ENCODE measurements around the gene KRTAP3-1. TPM values are rescaled to one million over a fixed set of nuclear protein-coding genes. Genes with fewer than 3 reads are reported as not detected.

KRTAP3-1 gene
- total and polyA plus RNA-seq, 3 donors from 2014 or later = not detected

- TF ChIP-seq POLR2A (IDR thresholded peaks at IDR 0.05) = no peak
- no peak for TF ChIP-seq CTCF (IDR thresholded peaks at IDR 0.05)
- H3K4me1 ChIP-seq = no peaks in the 10 kb centered on the region
- no peak overlapping the region for H3K4me3 ChIP-seq
- H3K27ac ChIP-seq = no peak overlapping the region
- WGBS, 2 donors = 54 to 75% methylated on average over 2 of the region's 2 CpGs
- intact Hi-C loops (cut with DNase I; ENCODE audit: low total_unique reads) = no loop called here
- no peaks in the 10 kb centered on the region for H3K36me3 ChIP-seq (ENCODE audit: low read depth, missing control alignments)
- DNase-seq = no peak
- no peaks in the 10 kb centered on the region for H3K9me3 ChIP-seq
- no peaks in the 10 kb centered on the region for H3K27me3 ChIP-seq
Measured at GRCh38 chr17:40997361-40997760, 11.6 kb downstream of the KRTAP3-1 start.

GRCh38 chr17:40996829-40997228, 12.1 kb downstream of the KRTAP3-1 start:
- DNase-seq = no peak
- Histone ChIP-seq H3K4me3 (no peak overlapping the region), H3K36me3 (ENCODE audit: low read depth, missing control alignments) (no peaks in the 10 kb centered on the region), H3K27ac (no peak overlapping the region), H3K4me1 (no peaks in the 10 kb centered on the region), H3K27me3 (no peaks in the 10 kb centered on the region), H3K9me3 (no peaks in the 10 kb centered on the region)
- TF ChIP-seq POLR2A (IDR thresholded peaks at IDR 0.05) (no peak), CTCF (IDR thresholded peaks at IDR 0.05) (no peak)
- intact Hi-C loops (cut with DNase I; ENCODE audit: low total_unique reads) = no loop called here
- 84% methylated on average over 4 of the region's 4 CpGs for WGBS, 2 donors

GRCh38 chr17:40995116-40995515, 13.8 kb downstream of the KRTAP3-1 start:
- intact Hi-C loops (cut with DNase I; ENCODE audit: low total_unique reads) = no loop called here
- TF ChIP-seq CTCF (IDR thresholded peaks at IDR 0.05) (no peak), POLR2A (IDR thresholded peaks at IDR 0.05) (no peak)
- Histone ChIP-seq H3K4me3 (no peak overlapping the region), H3K9me3 (no peaks in the 10 kb centered on the region), H3K4me1 (no peaks in the 10 kb centered on the region), H3K27me3 (no peaks in the 10 kb centered on the region), H3K27ac (no peak overlapping the region), H3K36me3 (ENCODE audit: low read depth, missing control alignments) (no peaks in the 10 kb centered on the region)
- whole genome bisulfite sequencing, 2 donors = 74 to 90% methylated on average over 1 of the region's 1 CpG
- no peak for DNase-seq

- TF ChIP-seq POLR2A (IDR thresholded peaks at IDR 0.05) (no peak), CTCF (IDR thresholded peaks at IDR 0.05) (no peak)
- Histone ChIP-seq H3K36me3 (ENCODE audit: low read depth, missing control alignments) (no peaks in the 10 kb centered on the region), H3K4me3 (no peak within 1 kb of the TSS), H3K4me1 (no peaks in the 10 kb centered on the region), H3K27me3 (no peaks in the 10 kb centered on the region), H3K27ac (no peak within 1 kb of the TSS), H3K9me3 (no peaks in the 10 kb centered on the region)
- 58 to 69% methylated on average over 3 to 4 of the region's 4 CpGs for WGBS, 2 donors
- DNase-seq = no peak
- intact Hi-C loops (cut with DNase I; ENCODE audit: low total_unique reads) = no loop called here
Measured at GRCh38 chr17:40993839-40994238, 15.1 kb downstream of the KRTAP3-1 start, which contains the start of gene KRTAP3-3. TSS of gene KRTAP3-3 (minus strand) at chr17:40994164. CDS start at chr17:40994097, 67 bp downstream.

GRCh38 chr17:40993084-40993483, 15.8 kb downstream of the KRTAP3-1 start:
- TF ChIP-seq POLR2A (IDR thresholded peaks at IDR 0.05) (no peak), CTCF (IDR thresholded peaks at IDR 0.05) (no peak)
- intact Hi-C loops (cut with DNase I; ENCODE audit: low total_unique reads) = no loop called here

More at GRCh38 chr17:40993084-40993483, 15.8 kb downstream of the KRTAP3-1 start:
- Histone ChIP-seq H3K27me3 (no peaks in the 10 kb centered on the region), H3K27ac (no peak overlapping the region), H3K36me3 (ENCODE audit: low read depth, missing control alignments) (no peaks in the 10 kb centered on the region), H3K4me3 (no peak overlapping the region), H3K9me3 (no peaks in the 10 kb centered on the region), H3K4me1 (no peaks in the 10 kb centered on the region)
- no peak for DNase-seq
- 94% methylated on average over 2 of the region's 2 CpGs for WGBS, 2 donors

All from testis (tissue), 3 donors.